Ishikawa (cell line): ENCODE results near the gene NKX3-2.

Experiments used
- CEBPB ChIP-seq: IDR thresholded peaks from 2 replicates; pipeline ENCODE4 v1.6.1; 2012
- EGR1 ChIP-seq: IDR thresholded peaks from 2 replicates; pipeline ENCODE4 v1.6.1; 2012
- EP300 ChIP-seq: IDR thresholded peaks from 2 replicates; pipeline ENCODE4 v1.6.1; 2012; ENCODE audit warnings: borderline replicate concordance
- FOXM1 ChIP-seq: IDR thresholded peaks from 2 replicates; pipeline ENCODE4 v1.6.1; 2012; ENCODE audit warnings: low read depth, borderline replicate concordance
- NFIC ChIP-seq: IDR thresholded peaks from 2 replicates; pipeline ENCODE4 v1.6.1; 2012
- RAD21 ChIP-seq: IDR thresholded peaks from 2 replicates; pipeline ENCODE4 v1.6.1; 2012; ENCODE audit warnings: low read depth
- REST ChIP-seq: IDR thresholded peaks from 2 replicates; pipeline ENCODE4 v1.6.1; 2012; ENCODE audit warnings: low read depth, mild to moderate bottlenecking
- TAF1 ChIP-seq: IDR thresholded peaks from 2 replicates; pipeline ENCODE4 v1.6.1; 2012; ENCODE audit warnings: low read depth, mild to moderate bottlenecking
- USF1 ChIP-seq: IDR thresholded peaks from 2 replicates; pipeline ENCODE4 v1.6.1; 2012

GRCh38 chr4:13492747-13493146, 51.6 kb downstream of the NKX3-2 start:
- TF ChIP-seq FOXM1 (no peak), RAD21 (no peak), CEBPB (no peak), NFIC (no peak), USF1 (no peak), EP300 (no peak), REST (no peak), TAF1 (no peak), EGR1 (no peak)
